Type B pancreatic cell (in vitro differentiated cells): ENCODE measurements around the gene CCDC102A. TPM values are rescaled to one million over a fixed set of nuclear protein-coding genes. Genes with fewer than 3 reads are reported as not detected.

Experiments
- DNase-seq: peaks from one replicate; pipeline ENCODE4 v3.0.0; 2021; ENCODE audit warnings: mixed read lengths; ENCODE audit not compliant: unreplicated experiment; ENCODE audit errors: extremely low spot score
- H3K27ac Mint-ChIP-seq: 2 replicates; pipeline ENCODE4 v1.8.0; 2021; ENCODE audit warnings: mild to moderate bottlenecking, mixed read lengths
- H3K27me3 Mint-ChIP-seq: 2 replicates; pipeline ENCODE4 v1.8.0; 2021; ENCODE audit warnings: mixed read lengths
- H3K36me3 Mint-ChIP-seq: 2 replicates; pipeline ENCODE4 v1.8.0; 2021; ENCODE audit warnings: mixed read lengths
- H3K4me1 Mint-ChIP-seq: one replicate; pipeline ENCODE4 v1.8.0; 2021; ENCODE audit warnings: mixed read lengths; ENCODE audit not compliant: unreplicated experiment
- H3K4me3 Mint-ChIP-seq: 2 replicates; pipeline ENCODE4 v1.8.0; 2021; ENCODE audit warnings: mild to moderate bottlenecking, mixed read lengths
- H3K9me3 Mint-ChIP-seq: 2 replicates; pipeline ENCODE4 v1.8.0; 2021; ENCODE audit warnings: mixed read lengths
- CTCF ChIP-seq: fragments of 200-600 bp; sonication (generic); conservative IDR thresholded peaks from 2 replicates; pipeline ENCODE4 v1.5.0; 2021; ENCODE audit warnings: antibody characterized with exemption, mild to moderate bottlenecking
- total RNA-seq: library from RNA; stranded (reverse); gene quantifications from 2 replicates; pipeline ENCODE4 v1.2.1, GENCODE V29; 2021; ENCODE audit warnings: low replicate concordance

Gene CCDC102A
- total RNA-seq, 1 donor from 2014 or later = 14.4 TPM

- peaks cover 40% of the 10 kb centered on the region for H3K36me3 Mint-ChIP-seq
- peaks cover 24% of the 10 kb centered on the region for H3K4me1 Mint-ChIP-seq
- no peak overlapping the region for H3K4me3 Mint-ChIP-seq
- H3K27ac Mint-ChIP-seq = no peak overlapping the region
- DNase-seq = no peak
- no peaks in the 10 kb centered on the region for H3K27me3 Mint-ChIP-seq
- H3K9me3 Mint-ChIP-seq = no peaks in the 10 kb centered on the region
- no peak for TF ChIP-seq CTCF
These were observed 67.3 kb downstream of the CCDC102A start for GRCh38 chr16:57469046-57469445.

GRCh38 chr16:57468346-57468745 lies 68.0 kb downstream of the CCDC102A start:
- Mint-ChIP-seq H3K9me3 (no peaks in the 10 kb centered on the region), H3K27me3 (no peaks in the 10 kb centered on the region), H3K36me3 (peaks cover 42% of the 10 kb centered on the region), H3K4me3 (no peak overlapping the region), H3K4me1 (peaks cover 26% of the 10 kb centered on the region), H3K27ac (no peak overlapping the region)
- no peak for DNase-seq
- TF ChIP-seq CTCF = no peak

GRCh38 chr16:57464523-57464922 lies 71.8 kb downstream of the CCDC102A start:
- Mint-ChIP-seq H3K4me3 (peak overlapping the region; percentile 100), H3K4me1 (peaks cover 16% of the 10 kb centered on the region), H3K27ac (no peak overlapping the region), H3K27me3 (no peaks in the 10 kb centered on the region), H3K36me3 (peaks cover 38% of the 10 kb centered on the region), H3K9me3 (no peaks in the 10 kb centered on the region)
- TF ChIP-seq CTCF = no peak
- DNase-seq = no peak

- Mint-ChIP-seq H3K9me3 (no peaks in the 10 kb centered on the region), H3K4me3 (peak overlapping the region; percentile 100), H3K27ac (peak overlapping the region; percentile 98), H3K27me3 (no peaks in the 10 kb centered on the region), H3K36me3 (peaks cover 29% of the 10 kb centered on the region), H3K4me1 (peaks cover 16% of the 10 kb centered on the region)
- TF ChIP-seq CTCF = no peak
- DNase-seq = no peak
These were observed 73.4 kb downstream of the CCDC102A start for GRCh38 chr16:57462978-57463362.

GRCh38 chr16:57462209-57462977 lies 74.0 kb downstream of the CCDC102A start, which contains the start of gene POLR2C:
Gene POLR2C (plus strand): TSS chr16:57462679. CDS start chr16:57462725, 46 bp downstream.
- Mint-ChIP-seq H3K36me3 (peaks cover 24% of the 10 kb centered on the region), H3K9me3 (no peaks in the 10 kb centered on the region), H3K4me3 (peak within 1 kb of the TSS; percentile 100), H3K27me3 (no peaks in the 10 kb centered on the region), H3K27ac (peak within 1 kb of the TSS; percentile 98), H3K4me1 (peaks cover 16% of the 10 kb centered on the region)
- TF ChIP-seq CTCF = peak; percentile 98
- DNase-seq = peak; percentile 94

Other genes starting within 250 kb of the CCDC102A start
- 0.17 TPM in 1 of 2 replicates, not detected in the other for gene CCL22, start 177.8 kb downstream of the CCDC102A start, total RNA-seq
- gene CX3CL1, start 164.1 kb downstream of the CCDC102A start, total RNA-seq = 1.4 and 17.8 TPM in 2 replicates
- not detected in 2 replicates for gene CCL17, start 131.8 kb downstream of the CCDC102A start, total RNA-seq
- 68.2 and 73.7 TPM in 2 replicates for gene CIAPIN1, start 89.2 kb downstream of the CCDC102A start, total RNA-seq
- gene COQ9, start 89.1 kb downstream of the CCDC102A start, total RNA-seq = 73.1 and 96.0 TPM in 2 replicates
- gene POLR2C, start 73.9 kb downstream of the CCDC102A start, total RNA-seq = 63.0 and 70.5 TPM in 2 replicates
- gene DOK4, start 50.1 kb downstream of the CCDC102A start, total RNA-seq = 33.3 and 72.0 TPM in 2 replicates
- gene ADGRG5, start 6.1 kb upstream of the CCDC102A start, total RNA-seq = 0.82 and 1.7 TPM in 2 replicates
- gene ADGRG1, start 92.1 kb upstream of the CCDC102A start, total RNA-seq = 41.1 and 61.0 TPM in 2 replicates
- gene ADGRG3, start 131.7 kb upstream of the CCDC102A start, total RNA-seq = not detected in 2 replicates
- gene DRC7, start 158.2 kb upstream of the CCDC102A start, total RNA-seq = 0.69 and 7.4 TPM in 2 replicates
- gene KATNB1, start 199.2 kb upstream of the CCDC102A start, total RNA-seq = 20.2 and 31.7 TPM in 2 replicates